ENCODE results near the gene STX8.
"Not testable (repeated sequence)": the region's sequence is repeated elsewhere in the genome, so short reads cannot be mapped to it uniquely, and the experiment has no call there.

Gene STX8

GRCh38 chr17:9266031-9266680 is 309.5 kb downstream of the STX8 start:
- no peak for DNase-seq (ENCODE audit: low read depth in 2 of 2)

DNA sequence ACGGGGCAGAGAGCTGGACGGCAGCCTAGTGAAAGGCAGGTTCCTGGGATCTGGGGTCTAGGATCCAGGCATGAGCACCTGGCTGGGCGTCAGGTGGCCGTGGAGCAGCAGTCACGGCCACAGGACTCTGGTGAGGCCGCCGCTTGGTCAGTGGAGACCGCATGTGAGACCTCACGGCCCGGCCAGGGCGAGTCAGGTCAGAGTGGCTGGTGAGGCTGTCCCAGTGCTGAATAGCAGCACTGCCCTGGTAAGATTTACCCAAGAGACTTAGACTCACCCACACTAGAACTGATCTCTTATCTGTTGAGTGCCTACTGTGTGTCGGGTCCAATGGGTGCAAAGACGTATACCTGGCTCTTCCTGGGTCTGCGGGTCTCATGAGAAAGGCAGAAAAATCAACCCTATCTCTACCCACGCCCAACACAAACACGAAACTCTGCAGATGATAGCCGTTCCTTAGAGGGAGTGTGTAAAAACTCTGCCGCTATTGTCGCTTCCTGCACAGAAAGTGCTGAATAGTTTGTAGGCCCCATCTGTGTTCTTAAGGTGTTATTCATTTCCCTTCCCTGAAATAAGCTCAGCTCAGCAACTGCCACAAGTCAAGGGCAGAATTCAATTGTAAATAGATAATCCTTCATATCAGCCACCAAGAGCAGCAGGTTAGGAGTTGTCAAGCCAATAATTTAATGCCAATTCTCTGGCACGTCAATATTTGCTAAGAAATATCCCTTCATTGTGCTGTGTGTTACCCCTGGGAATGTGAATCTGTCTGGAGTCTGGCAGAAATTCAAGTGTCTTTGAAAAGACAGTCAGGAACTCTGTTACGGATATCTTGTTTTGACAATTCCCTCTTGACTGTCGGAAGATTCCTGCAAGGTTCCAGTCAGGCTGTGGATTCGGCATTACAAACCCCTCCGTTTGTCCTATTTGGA is 314.3 kb downstream of the STX8 start:
- DNase-seq (ENCODE audit: low read depth in 2 of 2) = no peak

DNA sequence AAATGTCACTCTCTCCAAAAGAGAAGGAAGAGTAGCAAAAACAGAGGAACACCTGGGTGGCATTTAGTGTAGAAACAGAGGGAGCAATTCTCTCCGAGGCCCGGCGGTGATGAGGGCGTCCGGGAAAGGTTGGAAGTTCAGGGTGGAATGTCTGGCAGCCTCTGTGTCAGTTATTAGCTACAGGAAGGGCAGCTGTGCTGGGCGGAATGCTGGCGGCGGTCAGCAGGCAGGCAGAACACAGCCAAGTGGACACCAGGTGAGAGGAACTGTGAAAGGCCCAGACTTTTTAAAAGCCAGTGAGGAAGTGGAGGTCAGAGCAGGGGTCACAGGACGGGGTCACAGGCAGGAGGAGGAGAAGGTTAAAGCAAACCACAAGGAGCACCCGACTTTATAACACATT is 316.2 kb downstream of the STX8 start:
- DNase-seq (ENCODE audit: low read depth in 2 of 2) = no peak

GRCh38 chr17:9258115-9259015 is 317.3 kb downstream of the STX8 start:
- no peak for DNase-seq (ENCODE audit: low read depth in 2 of 2)

DNA sequence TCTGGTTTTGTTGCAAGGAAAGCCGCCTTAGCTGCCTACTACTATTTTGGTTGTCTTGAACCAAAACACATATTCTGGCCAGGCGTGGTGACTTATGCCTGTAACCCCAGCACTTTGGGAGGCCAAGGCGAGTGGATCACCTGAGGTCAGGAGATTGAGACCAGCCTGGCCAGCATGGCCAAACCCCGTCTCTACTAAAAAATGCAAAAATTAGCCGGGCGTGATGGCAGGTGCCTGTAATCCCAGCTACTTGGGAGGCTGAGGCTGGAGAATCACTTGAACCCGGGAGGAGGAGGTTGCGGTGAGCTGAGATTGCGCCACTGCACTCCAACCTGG is 318.0 kb downstream of the STX8 start:
- DNase-seq (ENCODE audit: low read depth in 2 of 2) = not testable (repeated sequence)

DNA sequence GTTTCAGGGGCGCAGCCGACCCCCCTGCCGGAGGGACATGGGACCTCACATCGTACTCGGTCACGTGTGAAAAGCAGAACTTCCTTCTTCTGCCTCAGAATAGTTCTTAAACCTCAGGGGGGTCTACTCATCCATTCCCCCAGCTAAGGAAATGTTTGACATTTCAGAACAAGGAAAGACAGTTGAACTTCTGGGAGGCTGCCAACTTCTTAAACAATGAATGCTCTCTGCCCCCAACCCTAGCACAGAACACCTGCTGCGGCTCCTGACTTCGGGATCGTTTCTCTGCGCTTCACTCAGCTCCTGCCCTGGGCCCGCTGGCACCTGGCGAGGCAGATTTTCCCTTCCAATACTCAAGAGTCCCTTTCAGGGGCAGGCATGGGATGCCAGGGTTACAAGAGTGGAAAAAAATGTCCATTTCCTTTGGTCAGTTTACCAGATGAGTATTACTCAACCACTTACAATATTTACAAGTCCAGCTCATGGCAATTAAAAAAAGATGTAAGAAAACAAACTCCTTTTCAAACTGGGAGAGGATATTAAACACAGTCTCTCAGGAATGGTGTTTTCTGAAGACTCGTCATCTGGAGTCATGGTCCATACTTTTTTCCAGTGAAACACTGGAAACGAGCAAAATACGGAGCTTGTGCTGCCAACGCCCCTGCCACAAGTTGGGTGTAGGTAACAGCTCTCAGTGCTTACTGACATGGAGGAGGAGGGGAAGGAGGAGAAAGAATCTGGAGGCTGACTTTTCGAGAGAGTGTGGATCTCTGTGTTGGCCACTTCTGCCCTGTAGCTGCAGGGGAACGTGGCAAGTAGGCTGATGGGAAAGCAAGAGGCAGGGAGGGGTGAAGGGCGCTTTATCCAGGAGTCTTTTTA is 318.6 kb downstream of the STX8 start:
- DNase-seq (ENCODE audit: low read depth in 2 of 2) = no peak

DNA sequence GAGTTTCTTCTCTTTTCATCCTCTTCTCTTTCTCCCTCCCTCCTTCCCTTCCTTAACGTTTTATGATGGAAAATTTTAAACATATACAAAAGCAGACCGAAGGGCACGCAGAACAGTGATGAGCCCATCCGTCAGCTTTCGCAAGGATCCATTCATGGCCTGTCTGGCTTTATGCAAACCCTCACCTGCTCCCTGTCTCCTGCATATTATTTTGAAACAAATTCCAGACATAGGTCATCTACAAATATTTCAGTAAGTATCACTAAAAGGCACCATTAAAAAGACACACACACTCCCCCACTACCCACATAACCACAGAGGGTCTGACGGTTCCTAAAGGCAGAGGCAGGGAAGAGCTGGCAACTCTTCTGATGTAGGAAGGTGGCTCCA is 319.3 kb downstream of the STX8 start:
- DNase-seq (ENCODE audit: low read depth in 2 of 2) = no peak

GRCh38 chr17:9255833-9256232 is 319.8 kb downstream of the STX8 start:
- no peak for DNase-seq (ENCODE audit: low read depth in 2 of 2)

GRCh38 chr17:9254841-9255240 is 320.8 kb downstream of the STX8 start:
- DNase-seq (ENCODE audit: low read depth in 2 of 2) = no peak

DNA sequence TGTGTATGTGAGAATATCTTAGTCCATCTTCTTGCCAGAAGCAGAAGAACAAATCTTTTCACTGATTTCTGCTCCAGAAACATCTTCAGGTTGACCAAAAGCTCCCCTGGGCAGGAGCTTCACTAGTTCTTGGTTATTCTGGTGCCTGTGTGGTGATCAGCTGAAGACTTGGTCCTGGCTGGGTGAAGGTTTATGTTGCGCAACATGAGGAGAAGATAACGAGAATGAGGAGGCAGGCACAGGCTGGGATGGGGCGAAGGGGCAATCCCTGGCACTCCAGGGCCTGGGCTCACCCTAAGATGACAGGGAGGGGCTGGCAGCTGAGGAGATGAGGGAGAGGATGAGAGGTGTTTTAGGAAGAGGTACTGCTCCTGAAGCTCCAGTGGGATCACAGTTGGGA is 322.3 kb downstream of the STX8 start:
- DNase-seq (ENCODE audit: low read depth in 2 of 2) = no peak

- no peak for DNase-seq (ENCODE audit: low read depth in 2 of 2)
These were observed 324.3 kb downstream of the STX8 start for GRCh38 chr17:9251273-9251672.

GRCh38 chr17:9249245-9249953 is 326.2 kb downstream of the STX8 start:
- no peak for DNase-seq (ENCODE audit: low read depth in 2 of 2)

GRCh38 chr17:9247401-9247938 is 328.1 kb downstream of the STX8 start:
- no peak for DNase-seq (ENCODE audit: low read depth in 2 of 2)

- no peak for DNase-seq (ENCODE audit: low read depth in 2 of 2)
These were observed 331.3 kb downstream of the STX8 start for GRCh38 chr17:9244066-9245052.

DNA sequence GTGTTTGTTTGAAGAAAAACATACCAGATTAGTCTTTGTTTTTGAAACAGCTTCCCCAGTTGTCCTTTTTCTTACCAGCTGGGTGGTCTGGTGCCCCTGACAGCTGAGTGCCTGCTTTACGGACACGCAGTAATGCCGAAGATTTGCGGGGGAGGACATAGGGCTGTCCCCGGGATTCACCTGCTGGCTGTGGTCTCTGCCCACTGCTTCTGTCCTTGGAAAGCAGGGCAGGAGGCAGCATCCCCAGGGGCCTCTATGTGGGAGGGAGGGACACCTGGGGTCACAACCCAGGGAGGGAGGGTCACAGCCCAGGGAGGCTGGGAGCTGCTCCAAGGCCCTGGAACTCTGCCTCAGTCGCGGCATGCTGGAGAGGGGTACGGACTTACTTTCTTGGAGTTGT is 332.6 kb downstream of the STX8 start:
- no peak for DNase-seq (ENCODE audit: low read depth in 2 of 2)

GRCh38 chr17:9242497-9242881 is 333.1 kb downstream of the STX8 start:
- DNase-seq (ENCODE audit: low read depth in 2 of 2) = no peak

DNA sequence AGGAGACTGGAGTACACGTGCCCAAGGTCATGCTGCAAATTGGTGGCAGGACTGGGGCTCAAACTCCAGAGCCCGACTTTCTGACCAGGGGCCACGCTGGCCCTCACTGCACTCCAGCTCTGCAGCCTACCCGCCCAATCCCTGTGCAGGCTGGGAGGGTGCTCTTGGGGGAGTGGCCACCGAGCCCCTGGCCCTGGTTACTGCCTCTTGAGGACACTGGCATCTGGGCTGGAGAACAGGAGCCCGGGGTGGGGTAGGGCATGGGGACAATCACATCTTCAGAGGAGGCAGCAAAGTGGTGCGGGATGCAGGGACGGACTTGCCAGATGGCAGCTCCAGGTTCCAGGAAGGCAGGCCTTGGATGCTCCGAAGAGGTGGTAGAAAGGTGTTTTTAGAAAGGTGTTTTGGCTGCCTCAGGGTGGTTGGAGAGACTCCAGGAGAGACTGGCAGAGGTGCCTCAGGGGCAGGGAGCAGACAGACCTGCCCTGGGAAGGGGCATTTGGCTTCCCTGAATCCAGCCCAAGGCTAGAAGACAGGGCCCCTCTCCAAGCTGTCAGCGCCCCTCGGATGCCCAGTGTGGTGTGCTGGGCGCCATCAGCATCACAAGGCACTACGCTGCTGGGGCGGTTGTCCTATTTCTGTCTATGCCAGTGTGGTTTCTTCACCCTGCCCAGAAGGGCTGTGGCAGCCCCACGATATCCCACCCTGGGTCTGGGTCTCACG is 333.7 kb downstream of the STX8 start:
- no peak for DNase-seq (ENCODE audit: low read depth in 2 of 2)

DNA sequence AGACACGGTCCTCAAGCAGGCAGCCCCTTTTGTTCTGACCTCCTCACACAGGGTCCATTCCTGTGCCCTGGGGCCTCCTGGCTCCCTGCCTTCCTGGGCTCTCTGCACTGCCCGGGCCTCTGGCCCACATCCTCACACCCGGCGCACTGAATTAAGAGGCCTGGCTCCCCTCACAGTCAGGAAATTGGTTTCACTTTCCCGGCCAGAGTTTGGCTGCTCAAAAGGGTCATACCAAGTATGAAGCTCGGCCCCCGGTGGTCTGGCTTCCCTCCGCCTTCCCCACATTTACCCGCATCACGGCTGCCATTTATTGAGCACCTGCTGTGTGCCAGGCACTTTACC is 334.3 kb downstream of the STX8 start:
- DNase-seq (ENCODE audit: low read depth in 2 of 2) = no peak
